Keratinocyte (primary cell): Measurements from ENCODE around the gene LRRN4CL. TPM values are rescaled to one million over a fixed set of nuclear protein-coding genes. Genes with fewer than 3 reads are reported as not detected.

Source experiments
- DNase-seq: peaks from one replicate; pipeline ENCODE4 v3.0.0-alpha.2; 2011; ENCODE audit warnings: low read depth, missing footprints, low spot score
- FAIRE-seq: peaks from 2 replicates; lab custom pipeline; 2011; peaks lifted over from hg19 to GRCh38; lab: Jason Lieb, UNC
- H2AFZ ChIP-seq: 2 replicates; pipeline ENCODE4 v1.6.0; 2012; ENCODE audit warnings: low read length, control low read depth, inconsistent platforms; ENCODE audit not compliant: control insufficient read depth
- H3K27ac ChIP-seq: 2 replicates; pipeline ENCODE4 v1.5.1; 2011; ENCODE audit warnings: low read length; ENCODE audit not compliant: control insufficient read depth, insufficient read depth
- H3K27me3 ChIP-seq: 3 replicates; pipeline ENCODE4 v1.6.0; 2011; ENCODE audit warnings: low read length; ENCODE audit not compliant: control insufficient read depth, insufficient read depth; ENCODE audit errors: extremely low read depth
- H3K36me3 ChIP-seq, 2 experiments: 2 replicates in 1 of 2; 3 replicates in 1 of 2; pipeline ENCODE4 v1.5.1; 2011; ENCODE audit warnings: low read length in 2 of 2, mild to moderate bottlenecking in 1 of 2; ENCODE audit not compliant: control insufficient read depth in 2 of 2, insufficient read depth in 2 of 2; ENCODE audit errors: extremely low read depth in 1 of 2
- H3K4me1 ChIP-seq: 3 replicates; pipeline ENCODE4 v1.5.1; 2011; ENCODE audit warnings: low read length; ENCODE audit not compliant: control insufficient read depth, insufficient read depth; ENCODE audit errors: extremely low read depth
- H3K4me2 ChIP-seq: 3 replicates; pipeline ENCODE4 v1.6.0; 2011; ENCODE audit warnings: low read depth, low read length; ENCODE audit not compliant: control insufficient read depth, insufficient read depth; ENCODE audit errors: extremely low read depth
- H3K4me3 ChIP-seq, 3 experiments: fragments of 200-600 bp in 1 of 3; sonication (generic) in 1 of 3; 2 replicates in 2 of 3; 3 replicates in 1 of 3; pipeline ENCODE4 v1.5.1; 2011 to 2016; ENCODE audit warnings: low read length in 3 of 3, mild to moderate bottlenecking in 3 of 3, control low read depth in 2 of 3, inconsistent platforms in 1 of 3, low read depth in 1 of 3, mixed read lengths in 1 of 3, mixed run types in 1 of 3, moderate library complexity in 1 of 3; ENCODE audit not compliant: control insufficient read depth in 2 of 3, insufficient read depth in 2 of 3; ENCODE audit errors: extremely low read depth in 1 of 3
- H3K79me2 ChIP-seq: 2 replicates; pipeline ENCODE4 v1.6.0; 2012; ENCODE audit warnings: low read length; ENCODE audit not compliant: control insufficient read depth, insufficient read depth
- H3K9ac ChIP-seq: 3 replicates; pipeline ENCODE4 v1.6.0; 2011; ENCODE audit warnings: low read length; ENCODE audit not compliant: control insufficient read depth, insufficient read depth; ENCODE audit errors: extremely low read depth
- H3K9me1 ChIP-seq: 3 replicates; pipeline ENCODE4 v1.6.0; 2011; ENCODE audit warnings: low read length; ENCODE audit not compliant: control insufficient read depth, insufficient read depth; ENCODE audit errors: extremely low read depth
- H3K9me3 ChIP-seq: 2 replicates; pipeline ENCODE4 v1.5.1; 2012; ENCODE audit warnings: low read depth, low read length; ENCODE audit not compliant: control insufficient read depth
- H4K20me1 ChIP-seq: 3 replicates; pipeline ENCODE4 v1.6.0; 2011; ENCODE audit warnings: low read length; ENCODE audit not compliant: control insufficient read depth, insufficient read depth; ENCODE audit errors: extremely low read depth
- CTCF ChIP-seq, 3 experiments: IDR thresholded peaks in 1 of 3; conservative IDR thresholded peaks in 1 of 3; optimal IDR thresholded peaks in 1 of 3; 2 replicates in 2 of 3; 3 replicates in 1 of 3; pipeline versions ENCODE3 to v1.5.1; 2011; ENCODE audit warnings: low read length in 3 of 3, mild to moderate bottlenecking in 3 of 3, moderate library complexity in 2 of 3, control low read depth in 1 of 3, inconsistent platforms in 1 of 3; ENCODE audit not compliant: insufficient read depth in 2 of 3; ENCODE audit errors: extremely low read depth in 1 of 3
- EZH2 ChIP-seq: IDR thresholded peaks from one replicate; pipeline ENCODE4 v1.6.1; 2012; ENCODE audit warnings: inconsistent platforms, mild to moderate bottlenecking, low read length, moderate library complexity
- dilution Hi-C: fragments of 300-500 bp; cut with MboI; formaldehyde crosslinking; loops from one replicate; pipeline ENCODE4 v1.7.0; 2020; ENCODE audit warnings: low sequenced_read_pairs; ENCODE audit not compliant: extremely low pct_ligation_motif_present
- polyA plus RNA-seq, 5 experiments: library from polyadenylated mRNA; depleted of rRNA in 3 of 5; stranded (reverse) in 3 of 5; stranded (forward) in 1 of 5; unstranded in 1 of 5; fragments of >200 nt; gene quantifications; 1 replicate in 1 of 5; 2 replicates in 3 of 5; 3 replicates in 1 of 5; pipeline versions ENCODE4 v1.2.1 to v1.2.3, GENCODE V29; 2011 to 2012; ENCODE audit warnings: missing spikeins in 2 of 5, low read depth in 1 of 5, low replicate concordance in 1 of 5

Gene LRRN4CL
- polyA plus RNA-seq, 1 donor (not counting 4 experiments of a cell fraction or from before 2014, with no cell fraction given): 0.08 TPM

- Histone ChIP-seq H3K4me3 (no peak overlapping the region), H4K20me1 (no peaks in the 10 kb centered on the region), H2AFZ (no peak overlapping the region), H3K9me3 (no peaks in the 10 kb centered on the region), H3K36me3 (peaks cover 46 to 53% of the 10 kb centered on the region in 2 experiments), H3K4me1 (peaks cover 7% of the 10 kb centered on the region), H3K79me2 (peaks cover 61% of the 10 kb centered on the region), H3K4me2 (no peak overlapping the region), H3K9ac (no peak overlapping the region), H3K9me1 (no peaks in the 10 kb centered on the region), H3K27me3 (no peaks in the 10 kb centered on the region), H3K27ac (no peak overlapping the region)
- FAIRE-seq (no peak), DNase-seq (no peak)
- TF ChIP-seq CTCF (optimal IDR thresholded peaks at IDR 0.05 in 1 of 3, IDR thresholded peaks at IDR 0.05 in 1 of 3, conservative IDR thresholded peaks at IDR 0.05 in 1 of 3; ENCODE audit: extremely low read depth in 1 of 3, insufficient read depth in 2 of 3, low read length in 3 of 3) (no peak), EZH2 (no peak)
- dilution Hi-C loops: no loop called here
Observed at GRCh38 chr11:62719302-62719978, 30.1 kb upstream of the LRRN4CL start.

GRCh38 chr11:62716816-62717215, 27.5 kb upstream of the LRRN4CL start:
- H3K9me1 ChIP-seq: no peaks in the 10 kb centered on the region
- peaks cover 42 to 44% of the 10 kb centered on the region in 2 experiments for H3K36me3 ChIP-seq
- H3K9me3 ChIP-seq: no peaks in the 10 kb centered on the region
- no peaks in the 10 kb centered on the region for H3K4me1 ChIP-seq
- no peak overlapping the region for H3K9ac ChIP-seq
- no peak overlapping the region for H3K27ac ChIP-seq
- TF ChIP-seq CTCF (optimal IDR thresholded peaks at IDR 0.05 in 1 of 3, IDR thresholded peaks at IDR 0.05 in 1 of 3, conservative IDR thresholded peaks at IDR 0.05 in 1 of 3; ENCODE audit: extremely low read depth in 1 of 3, insufficient read depth in 2 of 3, low read length in 3 of 3) (no peak), EZH2 (no peak)
- FAIRE-seq: no peak
- dilution Hi-C loops: no loop called here
- H2AFZ ChIP-seq: no peak overlapping the region
- DNase-seq: no peak
- no peaks in the 10 kb centered on the region for H3K27me3 ChIP-seq
- H3K4me2 ChIP-seq: no peak overlapping the region
- peaks cover 35% of the 10 kb centered on the region for H3K79me2 ChIP-seq
- no peaks in the 10 kb centered on the region for H4K20me1 ChIP-seq
- no peak overlapping the region for H3K4me3 ChIP-seq
